Small intestine (tissue), 16 donors: ENCODE results near the gene SMIM34. TPM values are rescaled to one million over a fixed set of nuclear protein-coding genes. Genes with fewer than 3 reads are reported as not detected.
"Not testable (repeated sequence)": the region's sequence is repeated elsewhere in the genome, so short reads cannot be mapped to it uniquely, and the experiment has no call there.

ENCODE experiments used
- DNase-seq, 2 donors: peaks; one replicate each; pipeline versions ENCODE4 v3.0.0 to v3.0.0-alpha.2; 2013
- FAIRE-seq: peaks from 2 replicates; lab custom pipeline; 2012; peaks lifted over from hg19 to GRCh38; lab: Jason Lieb, UNC
- H3K27ac ChIP-seq, 3 donors: one replicate each; pipeline ENCODE4 v1.5.1; 2013; ENCODE audit warnings: low read length in 2 of 3, mild to moderate bottlenecking in 2 of 3, control low read depth in 1 of 3, inconsistent platforms in 1 of 3, low read depth in 1 of 3, moderate library complexity in 1 of 3
- H3K27me3 ChIP-seq, 3 donors: one replicate each; pipeline ENCODE4 v1.6.1; 2013; ENCODE audit warnings: low read length in 3 of 3, inconsistent platforms in 1 of 3; ENCODE audit not compliant: control insufficient read depth in 3 of 3, insufficient read depth in 3 of 3
- H3K36me3 ChIP-seq, 3 donors: one replicate each; pipeline ENCODE4 v1.6.1; 2013; ENCODE audit warnings: low read length in 3 of 3, inconsistent platforms in 1 of 3, low read depth in 1 of 3, mild to moderate bottlenecking in 1 of 3, moderate library complexity in 1 of 3; ENCODE audit not compliant: control insufficient read depth in 3 of 3, insufficient read depth in 2 of 3
- H3K4me1 ChIP-seq, 3 donors: one replicate each; pipeline ENCODE4 v1.6.1; 2013; ENCODE audit warnings: low read length in 2 of 3, inconsistent platforms in 1 of 3, low read depth in 1 of 3, mild to moderate bottlenecking in 1 of 3, moderate library complexity in 1 of 3; ENCODE audit not compliant: control insufficient read depth in 3 of 3, insufficient read depth in 2 of 3
- H3K4me3 ChIP-seq, 3 donors: one replicate each; pipeline ENCODE4 v1.5.1; 2013; ENCODE audit warnings: low read length in 3 of 3, control low read depth in 1 of 3, inconsistent platforms in 1 of 3, low read depth in 1 of 3, mild to moderate bottlenecking in 1 of 3, moderate library complexity in 1 of 3
- H3K9me3 ChIP-seq, 2 donors: one replicate each; pipeline ENCODE4 v1.6.1; 2013; ENCODE audit warnings: low read depth in 1 of 2, low read length in 1 of 2; ENCODE audit not compliant: control insufficient read depth in 2 of 2, insufficient read depth in 1 of 2
- WGBS, 3 donors: extraction: QIAGEN DNeasy Blood & Tissue Kit; methylation state at CpG; one replicate each; pipeline ENCODE4 v1.1.7; 2013; 5-methylcytosine and 5-hydroxymethylcytosine counted together
- long read RNA-seq, 10 donors: transcript quantifications; one replicate each; lab custom pipeline, GENCODE V29; 2026
- polyA plus RNA-seq, 4 donors: library from polyadenylated mRNA; stranded (reverse) in 3 of 4; unstranded in 1 of 4; fragments of 200-250 nt in 3 of 4; fragments of 120-200 nt in 1 of 4; gene quantifications; one replicate each; pipeline versions ENCODE4 v1.2.1 to v1.2.3, GENCODE V29; 2013
- donor health status: healthy with polysubstance abuse.
- donor health status: control.
- donor health status: control.
- donor health status: Bipolar disorder and iron deficiency.
- donor health status: healthy.

SMIM34 gene
- polyA plus RNA-seq, result under 1 TPM in 1 of 4 donors, not detected in 3; 0.04 TPM
- long read RNA-seq, donor 1, result 0 reads
- long read RNA-seq, donor 2, result 0 reads
- long read RNA-seq, donor 3, result 0 reads
- long read RNA-seq, donor 4, result 0 reads
- long read RNA-seq, donor 5, result 0 reads
- long read RNA-seq, donor 6, result 0 reads
- long read RNA-seq, donor 7, result 0 reads
- long read RNA-seq, donor 8, result 0 reads
- long read RNA-seq, donor 9, result 0 reads
- long read RNA-seq, donor 10, result 0 reads

- not testable (repeated sequence) for H3K27me3 ChIP-seq, H3K4me3 ChIP-seq, FAIRE-seq, H3K36me3 ChIP-seq, H3K9me3 ChIP-seq, H3K27ac ChIP-seq, H3K4me1 ChIP-seq, DNase-seq
- no CpG with 5 or more reads among the region's 4 CpGs for WGBS, 3 donors
These were observed at the start of gene SMIM34 for GRCh38 chr21:34423805-34424204. Gene SMIM34, minus strand, starts transcription at chr21:34423951. Its CDS starts 112 bp downstream, at chr21:34423839.

GRCh38 chr21:34467333-34467732 is 43.6 kb upstream of the SMIM34 start:
- not testable (repeated sequence) for H3K27me3 ChIP-seq, H3K4me1 ChIP-seq, H3K27ac ChIP-seq, H3K9me3 ChIP-seq, H3K4me3 ChIP-seq, H3K36me3 ChIP-seq, DNase-seq, FAIRE-seq
- WGBS, 3 donors, result no CpG with 5 or more reads among the region's 3 CpGs

- not testable (repeated sequence) for DNase-seq, H3K9me3 ChIP-seq, H3K4me1 ChIP-seq, H3K27ac ChIP-seq, H3K27me3 ChIP-seq, H3K4me3 ChIP-seq, H3K36me3 ChIP-seq, FAIRE-seq
- no CpG with 5 or more reads among the region's 36 CpGs for WGBS, 3 donors
These were observed 35.7 kb upstream of the SMIM34 start for GRCh38 chr21:34459426-34459825.

GRCh38 chr21:34458266-34458665 is 34.5 kb upstream of the SMIM34 start:
- H3K36me3 ChIP-seq, H3K27me3 ChIP-seq, H3K4me3 ChIP-seq, H3K27ac ChIP-seq, H3K4me1 ChIP-seq, H3K9me3 ChIP-seq, DNase-seq, FAIRE-seq: not testable (repeated sequence)
- WGBS, 3 donors, result no CpG with 5 or more reads among the region's 7 CpGs

- not testable (repeated sequence) for H3K4me3 ChIP-seq, H3K27ac ChIP-seq, H3K36me3 ChIP-seq, DNase-seq, H3K27me3 ChIP-seq, FAIRE-seq, H3K4me1 ChIP-seq, H3K9me3 ChIP-seq
- no CpG with 5 or more reads among the region's 6 CpGs for WGBS, 3 donors
These were observed 32.4 kb upstream of the SMIM34 start for GRCh38 chr21:34456180-34456579.

GRCh38 chr21:34455628-34456027 is 31.9 kb upstream of the SMIM34 start:
- not testable (repeated sequence) for H3K36me3 ChIP-seq, H3K4me3 ChIP-seq, H3K27ac ChIP-seq, H3K4me1 ChIP-seq, DNase-seq, H3K27me3 ChIP-seq, H3K9me3 ChIP-seq, FAIRE-seq
- no CpG with 5 or more reads among the region's 10 CpGs for WGBS, 3 donors

GRCh38 chr21:34447018-34447417 is 23.3 kb upstream of the SMIM34 start:
- FAIRE-seq, H3K36me3 ChIP-seq, DNase-seq, H3K4me1 ChIP-seq, H3K9me3 ChIP-seq, H3K27ac ChIP-seq, H3K27me3 ChIP-seq, H3K4me3 ChIP-seq: not testable (repeated sequence)
- no CpG with 5 or more reads among the region's 8 CpGs for WGBS, 3 donors

GRCh38 chr21:34443486-34443885 is 19.7 kb upstream of the SMIM34 start:
- H3K9me3 ChIP-seq, FAIRE-seq, H3K27me3 ChIP-seq, H3K36me3 ChIP-seq, H3K4me1 ChIP-seq, H3K27ac ChIP-seq, H3K4me3 ChIP-seq, DNase-seq: not testable (repeated sequence)
- WGBS, 3 donors, result no CpG with 5 or more reads among the region's 4 CpGs

GRCh38 chr21:34429710-34430109 is 6.0 kb upstream of the SMIM34 start:
- not testable (repeated sequence) for FAIRE-seq, H3K27ac ChIP-seq, H3K27me3 ChIP-seq, H3K36me3 ChIP-seq, H3K4me1 ChIP-seq, H3K4me3 ChIP-seq, DNase-seq, H3K9me3 ChIP-seq
- no CpG with 5 or more reads among the region's 5 CpGs for WGBS, 3 donors
